ENCODE measurements around the gene ZBTB8OS. TPM values are rescaled to one million over a fixed set of nuclear protein-coding genes. Genes with fewer than 3 reads are reported as not detected.
"Not testable (repeated sequence)": the region's sequence is repeated elsewhere in the genome, so short reads cannot be mapped to it uniquely, and the experiment has no call there.

Gene ZBTB8OS
- total RNA-seq: 10 to 100 TPM; 22.1 to 48.1 (median 27.1) TPM

DNA sequence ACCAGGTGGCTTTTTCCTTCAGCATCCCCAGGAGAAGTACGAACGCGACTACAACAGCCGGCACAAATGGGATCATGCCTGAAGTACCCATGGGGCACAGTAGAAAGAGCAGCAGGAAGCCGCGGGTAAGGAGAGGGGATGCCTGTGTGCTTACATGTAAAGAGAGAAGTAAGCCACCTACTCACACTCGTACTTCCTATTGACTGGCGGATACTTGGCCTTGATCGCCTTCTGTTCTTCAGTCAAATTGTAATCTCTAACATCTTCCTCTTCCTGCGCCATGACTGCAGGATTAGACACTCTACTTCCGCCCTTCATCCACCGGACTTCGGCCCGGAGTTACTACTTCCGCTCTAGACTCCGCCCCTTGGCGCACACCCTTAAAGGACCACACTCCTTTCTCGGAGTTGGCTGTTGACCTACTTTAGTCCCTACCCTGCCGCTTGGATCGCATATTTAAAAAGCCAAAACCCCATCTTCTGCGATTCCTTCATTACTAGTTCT is at the start of gene ZBTB8OS:
Gene ZBTB8OS (minus strand): TSS at position 303 of the 504 bp plus-strand sequence. CDS start 21 bp downstream, at position 282.
- DNase-seq (peak; percentile 88 to 91), ATAC-seq (peak; percentile 92 to 94)
- Histone ChIP-seq H3K36me3 (peaks cover 0 to 20% of the 10 kb centered on the region in 2 donors), H3K27me3 (no peaks in the 10 kb centered on the region), H3K27ac (peak within 1 kb of the TSS; percentile 93 to 100 (median 100)), H3K4me1 (peaks cover 27 to 46% of the 10 kb centered on the region in 2 donors), H3K4me3 (peak within 1 kb of the TSS; percentile 77 to 90 (median 82)), H3K9me3 (no peaks in the 10 kb centered on the region)
- in situ Hi-C loops (cut with MboI; ENCODE audit: low sequenced_read_pairs in 4 of 4): no loop called here
- TF ChIP-seq, protein P1, sequence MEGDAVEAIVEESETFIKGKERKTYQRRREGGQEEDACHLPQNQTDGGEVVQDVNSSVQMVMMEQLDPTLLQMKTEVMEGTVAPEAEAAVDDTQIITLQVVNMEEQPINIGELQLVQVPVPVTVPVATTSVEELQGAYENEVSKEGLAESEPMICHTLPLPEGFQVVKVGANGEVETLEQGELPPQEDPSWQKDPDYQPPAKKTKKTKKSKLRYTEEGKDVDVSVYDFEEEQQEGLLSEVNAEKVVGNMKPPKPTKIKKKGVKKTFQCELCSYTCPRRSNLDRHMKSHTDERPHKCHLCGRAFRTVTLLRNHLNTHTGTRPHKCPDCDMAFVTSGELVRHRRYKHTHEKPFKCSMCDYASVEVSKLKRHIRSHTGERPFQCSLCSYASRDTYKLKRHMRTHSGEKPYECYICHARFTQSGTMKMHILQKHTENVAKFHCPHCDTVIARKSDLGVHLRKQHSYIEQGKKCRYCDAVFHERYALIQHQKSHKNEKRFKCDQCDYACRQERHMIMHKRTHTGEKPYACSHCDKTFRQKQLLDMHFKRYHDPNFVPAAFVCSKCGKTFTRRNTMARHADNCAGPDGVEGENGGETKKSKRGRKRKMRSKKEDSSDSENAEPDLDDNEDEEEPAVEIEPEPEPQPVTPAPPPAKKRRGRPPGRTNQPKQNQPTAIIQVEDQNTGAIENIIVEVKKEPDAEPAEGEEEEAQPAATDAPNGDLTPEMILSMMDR (IDR thresholded peaks at IDR 0.05 in 4 of 5, conservative IDR thresholded peaks at IDR 0.05 in 1 of 5): no peak
- peak in 1 of 2 donors; percentile 38 for TF ChIP-seq POLR2A (IDR thresholded peaks at IDR 0.05)
- intact Hi-C loops (cut with DNase I; ENCODE audit: low total_unique reads): loop anchor here (1.0 to 2.0 kb wide), 4 partner anchors 53 to 255 kb away; partner anchors contain the start of gene BSDC1

DNA sequence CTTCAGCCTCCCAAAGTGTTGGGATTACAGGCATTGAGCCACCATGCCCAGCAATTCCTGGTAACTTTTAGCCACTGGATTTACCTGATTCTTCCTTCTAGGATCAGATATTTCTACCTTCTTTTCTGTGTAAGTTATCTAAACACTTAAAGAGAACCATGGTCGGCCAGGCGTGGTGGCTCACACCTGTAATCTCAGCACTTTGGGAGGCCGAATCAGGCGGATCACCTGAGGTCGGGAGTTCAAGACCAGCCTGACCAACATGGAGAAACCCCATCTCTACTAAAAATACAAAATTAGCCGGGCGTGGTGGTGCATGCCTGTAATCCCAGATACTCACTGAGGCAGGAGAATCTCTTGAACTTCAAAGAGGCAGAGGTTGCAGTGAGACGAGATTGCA is 46.6 kb upstream of the ZBTB8OS start:
- peaks cover 50 to 61% of the 10 kb centered on the region in 2 donors for H3K4me1 ChIP-seq
- H3K27me3 ChIP-seq; H3K9me3 ChIP-seq; ATAC-seq; in situ Hi-C loops (cut with MboI; ENCODE audit: low sequenced_read_pairs in 4 of 4); intact Hi-C loops (cut with DNase I; ENCODE audit: low total_unique reads); H3K4me3 ChIP-seq: not testable (repeated sequence)
- peaks cover 0 to 29% of the 10 kb centered on the region in 2 donors for H3K36me3 ChIP-seq
- peak overlapping the region in 3 of 4 donors; percentile 41 to 99 (median 98) for H3K27ac ChIP-seq
- peak in 1 of 2 donors; percentile 3 for DNase-seq

DNA sequence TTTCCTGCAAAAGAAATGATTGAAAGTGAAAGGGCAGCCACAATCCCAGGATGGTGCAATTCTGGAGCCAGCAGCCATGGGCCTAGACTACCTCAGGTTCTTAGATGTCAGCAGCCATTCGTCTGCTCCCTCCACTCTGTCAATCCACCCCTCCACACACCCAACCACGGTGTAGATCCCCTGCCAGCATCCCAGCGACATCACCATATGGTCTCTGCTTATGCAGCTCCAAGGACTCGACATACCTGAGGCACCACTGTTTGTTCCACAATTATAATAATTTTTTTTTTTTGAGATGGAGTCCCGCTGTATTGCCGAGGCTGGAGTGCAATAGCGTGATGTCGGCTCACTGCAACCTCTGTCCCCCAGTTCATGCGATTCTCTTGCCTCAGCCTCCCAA is 45.7 kb upstream of the ZBTB8OS start:
- peak overlapping the region; percentile 41 to 99 (median 81) for H3K27ac ChIP-seq
- DNase-seq (peak in 1 of 2 donors; percentile 11), ATAC-seq (no peak)
- H3K4me1 ChIP-seq: peaks cover 47 to 57% of the 10 kb centered on the region in 2 donors
- intact Hi-C loops (cut with DNase I; ENCODE audit: low total_unique reads): no loop called here
- H3K9me3 ChIP-seq: no peaks in the 10 kb centered on the region
- no peaks in the 10 kb centered on the region for H3K27me3 ChIP-seq
- peaks cover 0 to 29% of the 10 kb centered on the region in 2 donors for H3K36me3 ChIP-seq
- no peak overlapping the region for H3K4me3 ChIP-seq
- in situ Hi-C loops (cut with MboI; ENCODE audit: low sequenced_read_pairs in 4 of 4): no loop called here
- TF ChIP-seq, protein P1 (IDR thresholded peaks at IDR 0.05 in 4 of 5, conservative IDR thresholded peaks at IDR 0.05 in 1 of 5): no peak
- TF ChIP-seq POLR2A (IDR thresholded peaks at IDR 0.05): no peak

DNA sequence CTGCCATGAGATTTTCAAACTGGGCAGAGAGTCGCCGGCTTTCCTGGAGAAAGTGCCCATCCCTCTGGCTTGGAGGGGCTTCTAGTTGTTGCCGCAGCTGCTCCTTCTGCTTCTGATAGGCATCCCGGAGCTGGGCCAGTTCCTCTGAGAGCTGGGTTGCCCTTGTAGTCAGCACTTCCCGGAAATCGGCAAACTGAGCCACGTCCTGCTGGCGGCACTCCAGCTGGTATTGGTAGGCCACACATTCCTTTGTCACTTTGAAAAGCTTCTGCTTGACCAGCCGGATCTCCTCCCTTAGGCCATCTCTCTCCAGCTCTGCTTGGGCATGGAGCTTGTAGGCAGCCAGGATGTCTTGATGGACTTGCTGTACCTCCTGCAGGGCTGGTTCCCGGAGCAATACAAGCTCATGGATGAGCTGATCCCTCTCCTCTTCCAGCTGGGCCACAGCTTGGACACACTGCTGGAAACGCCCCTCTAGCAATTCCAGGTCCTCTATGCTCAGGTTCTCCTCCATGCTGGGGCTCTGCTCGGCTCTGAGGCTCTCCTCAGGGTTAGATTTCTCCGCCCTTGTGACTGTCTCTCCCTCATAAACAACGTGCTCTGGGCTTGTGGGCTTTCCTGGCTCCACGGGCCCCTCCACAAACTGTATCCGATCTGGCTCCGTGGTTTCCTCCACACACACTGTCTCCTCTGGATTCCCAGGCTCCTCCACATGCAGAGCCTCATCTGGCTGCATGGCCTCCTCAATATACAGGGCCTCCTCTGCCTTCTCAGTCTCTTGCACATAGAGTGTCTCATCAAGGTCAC is 45.0 kb upstream of the ZBTB8OS start:
- peak; percentile 30 to 38 for ATAC-seq
- peak overlapping the region in 1 of 4 donors; percentile 13 for H3K4me3 ChIP-seq
- H3K27me3 ChIP-seq: no peaks in the 10 kb centered on the region
- TF ChIP-seq, protein P1 (IDR thresholded peaks at IDR 0.05 in 4 of 5, conservative IDR thresholded peaks at IDR 0.05 in 1 of 5): no peak
- TF ChIP-seq POLR2A (IDR thresholded peaks at IDR 0.05): no peak
- in situ Hi-C loops (cut with MboI; ENCODE audit: low sequenced_read_pairs in 4 of 4) (no loop called here), intact Hi-C loops (cut with DNase I; ENCODE audit: low total_unique reads) (no loop called here)
- peak overlapping the region; percentile 41 to 99 (median 81) for H3K27ac ChIP-seq
- no peaks in the 10 kb centered on the region for H3K9me3 ChIP-seq
- H3K4me1 ChIP-seq: peaks cover 42 to 51% of the 10 kb centered on the region in 2 donors
- peak; percentile 40 to 66 for DNase-seq
- peaks cover 0 to 29% of the 10 kb centered on the region in 2 donors for H3K36me3 ChIP-seq
